CD4-positive, alpha-beta T cell treated with Interleukin-10 for 1 hour (primary cell): Measurements from ENCODE around the gene GNAO1.

ENCODE experiments used
- DNase-seq: peaks from one replicate; pipeline ENCODE4 v3.0.0-alpha.2; 2020

GNAO1 gene

DNA sequence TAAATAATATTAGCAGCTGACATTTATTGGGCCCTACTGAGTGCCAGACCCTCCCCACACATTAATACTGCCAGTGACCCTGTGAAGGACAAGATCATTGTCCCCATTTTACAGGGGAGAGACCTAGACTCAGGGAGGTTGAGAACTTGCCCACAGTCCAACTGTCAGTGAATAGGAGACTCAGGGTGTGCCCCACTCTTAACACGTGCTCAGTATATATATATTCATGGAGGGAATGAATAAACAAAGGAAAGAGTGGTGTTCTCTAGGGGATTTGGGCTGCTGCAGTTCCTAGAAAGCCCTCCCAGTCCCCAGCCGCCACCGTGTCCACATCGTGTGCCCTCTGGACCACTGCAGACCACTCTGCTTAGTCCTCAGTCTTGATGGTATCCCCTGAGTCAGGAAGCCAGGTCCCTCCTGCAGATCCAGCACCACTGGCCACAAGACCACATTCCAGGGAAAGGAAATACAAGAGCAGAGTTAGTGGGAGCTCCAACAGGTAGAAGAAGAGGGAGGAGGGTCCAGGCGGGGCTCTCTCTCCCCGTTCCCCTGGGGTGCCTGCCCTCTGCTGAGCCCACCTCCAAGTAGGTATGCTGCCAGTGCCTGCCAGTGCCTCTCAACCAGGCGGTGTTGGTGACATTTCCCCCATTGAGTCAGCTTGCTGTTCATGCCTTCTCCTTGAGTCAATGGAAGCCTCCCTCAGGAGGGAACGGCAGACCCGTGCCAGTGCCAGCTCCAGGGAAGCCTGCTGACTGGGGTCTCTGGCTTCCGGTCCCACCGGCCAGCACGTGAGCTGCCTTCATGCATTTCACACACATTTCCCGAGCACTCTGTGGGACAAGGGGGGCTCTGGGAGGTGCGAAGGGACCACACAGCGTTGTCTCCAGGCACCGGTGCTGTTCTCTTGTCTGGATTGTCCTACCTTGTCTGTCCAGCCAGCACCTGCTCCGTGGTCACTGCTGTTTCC lies 75.6 kb downstream of the GNAO1 start:
- DNase-seq: no peak

DNA sequence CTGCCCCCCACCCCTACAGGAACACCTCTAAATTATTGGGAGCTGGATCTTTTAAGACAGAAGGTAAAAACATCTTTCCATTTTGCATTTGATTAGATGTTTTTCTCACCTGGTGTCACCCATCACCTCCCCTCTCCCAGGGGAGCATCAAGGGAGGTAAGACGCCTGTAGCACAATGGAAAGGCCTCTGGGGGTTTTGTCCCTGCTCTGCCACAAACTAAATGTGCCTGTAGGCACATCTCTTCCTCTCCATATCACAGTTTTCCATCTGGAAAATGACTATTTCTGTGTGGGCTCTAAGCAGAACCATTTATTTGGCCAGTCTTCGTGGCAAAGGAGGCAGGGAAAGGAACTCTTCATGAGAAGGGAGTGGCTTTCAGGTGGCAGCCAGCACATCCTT lies 76.6 kb downstream of the GNAO1 start:
- no peak for DNase-seq

DNA sequence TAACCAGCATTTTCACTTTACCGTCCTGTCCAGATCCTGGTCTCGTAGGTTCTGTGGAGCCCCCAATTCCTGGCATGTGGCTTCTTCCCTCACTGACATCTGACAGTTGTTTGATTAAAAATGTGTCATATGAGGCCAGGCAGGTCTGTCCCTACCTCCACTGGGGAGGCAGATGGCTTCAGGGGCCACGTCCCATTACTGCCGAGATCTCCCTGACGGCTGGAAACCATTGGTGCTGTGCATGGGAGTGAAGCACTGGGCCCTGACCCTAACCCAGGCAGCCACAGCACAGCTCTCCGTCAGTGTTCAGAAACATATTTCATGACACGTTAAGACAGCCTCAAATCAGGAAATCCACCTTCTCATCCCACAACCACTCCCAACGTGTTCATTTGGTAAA lies 77.5 kb downstream of the GNAO1 start:
- DNase-seq: no peak

DNA sequence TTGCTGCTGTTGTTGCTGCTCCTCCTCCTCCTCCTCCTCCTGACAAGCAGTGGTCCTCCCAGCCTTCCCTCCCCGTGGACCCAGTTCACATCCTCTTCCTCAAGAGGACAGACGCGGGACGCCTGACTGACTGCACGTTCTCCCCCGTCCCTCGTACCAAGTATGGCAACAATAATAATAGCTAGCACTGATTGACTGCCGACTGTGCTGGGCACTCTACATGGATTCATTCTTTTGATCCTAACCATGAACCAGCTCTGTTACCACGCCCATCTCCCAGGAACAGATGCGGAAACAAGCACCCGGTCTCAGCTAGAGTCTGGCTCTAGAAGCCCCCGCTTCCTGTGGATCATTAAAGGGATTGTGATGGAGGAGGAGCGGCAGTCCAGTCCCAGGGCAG lies 78.0 kb downstream of the GNAO1 start:
- no peak for DNase-seq

DNA sequence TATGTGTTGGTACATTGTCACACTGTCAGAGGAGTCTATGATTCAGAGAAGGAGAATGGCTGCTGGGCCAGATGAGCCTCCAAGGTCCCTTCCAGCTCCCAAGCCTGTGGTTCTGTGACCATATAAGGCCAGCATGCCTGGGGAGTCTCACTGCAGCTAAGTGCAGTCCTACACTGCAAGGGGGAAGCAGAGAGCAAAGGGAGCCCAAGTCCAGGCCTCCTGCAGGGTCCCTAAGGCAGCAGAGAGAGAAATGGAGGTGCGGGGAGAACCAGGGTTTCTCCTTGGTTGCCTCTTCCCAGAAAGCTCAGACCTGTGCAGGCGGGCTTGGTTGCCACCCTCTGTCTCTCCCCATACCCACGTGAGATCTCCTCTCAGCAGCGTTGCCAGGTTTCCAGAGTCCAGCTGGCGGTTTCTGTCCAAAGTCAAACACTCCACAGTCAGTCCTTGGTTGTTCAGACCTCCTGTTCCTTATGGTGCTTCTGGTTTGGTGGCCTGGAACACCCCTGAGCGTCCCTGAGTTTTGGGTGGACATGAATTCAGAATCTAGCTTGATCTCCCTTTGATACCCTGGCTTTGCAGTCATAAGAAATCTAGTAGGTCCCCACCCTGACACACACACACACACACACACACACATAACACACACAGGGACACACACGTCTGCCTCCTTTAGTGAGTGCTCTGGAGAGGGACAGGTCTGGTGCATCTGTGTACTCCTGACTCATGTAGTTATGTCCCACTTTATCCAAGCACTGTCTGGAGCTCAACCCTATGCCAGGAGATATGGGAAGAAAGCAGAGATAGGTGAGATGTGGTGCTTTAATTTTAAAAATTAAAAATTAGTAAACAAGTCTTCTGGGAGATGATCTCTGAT lies 78.8 kb downstream of the GNAO1 start:
- no peak for DNase-seq

DNA sequence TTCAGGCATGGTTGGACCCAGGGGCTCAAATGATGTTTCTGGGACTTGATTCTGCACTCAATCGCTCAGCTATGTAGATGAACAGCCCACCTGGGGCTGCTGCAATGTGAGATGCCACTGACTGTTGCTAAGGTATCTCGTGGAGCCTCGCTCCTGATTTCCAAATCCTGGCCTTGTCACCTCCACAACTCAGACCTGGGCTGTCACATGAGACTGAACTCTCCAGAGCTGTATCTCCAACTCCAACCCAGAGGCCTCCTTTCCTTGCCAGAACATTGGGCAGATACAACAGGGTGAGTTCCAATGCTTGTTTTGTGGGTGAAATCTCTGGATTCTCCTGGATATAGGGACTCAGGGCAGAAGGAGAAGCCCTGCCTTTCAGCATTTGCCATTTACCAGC lies 79.5 kb downstream of the GNAO1 start:
- no peak for DNase-seq

DNA sequence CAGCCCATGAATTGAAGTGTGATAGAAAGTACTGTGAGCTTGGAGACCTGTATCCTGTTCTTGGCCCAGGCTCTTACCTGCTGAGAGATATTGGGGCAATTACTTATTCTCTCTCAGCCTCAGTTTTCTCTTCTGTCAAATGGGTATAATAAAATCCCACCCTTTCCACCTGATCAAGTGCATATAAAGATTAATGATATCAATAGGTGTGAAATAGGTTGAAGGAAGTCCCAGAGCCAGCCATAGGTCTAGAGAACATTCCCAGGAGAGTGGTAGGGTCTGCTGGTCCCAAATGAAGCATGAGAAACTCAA lies 81.2 kb downstream of the GNAO1 start:
- DNase-seq: no peak

DNA sequence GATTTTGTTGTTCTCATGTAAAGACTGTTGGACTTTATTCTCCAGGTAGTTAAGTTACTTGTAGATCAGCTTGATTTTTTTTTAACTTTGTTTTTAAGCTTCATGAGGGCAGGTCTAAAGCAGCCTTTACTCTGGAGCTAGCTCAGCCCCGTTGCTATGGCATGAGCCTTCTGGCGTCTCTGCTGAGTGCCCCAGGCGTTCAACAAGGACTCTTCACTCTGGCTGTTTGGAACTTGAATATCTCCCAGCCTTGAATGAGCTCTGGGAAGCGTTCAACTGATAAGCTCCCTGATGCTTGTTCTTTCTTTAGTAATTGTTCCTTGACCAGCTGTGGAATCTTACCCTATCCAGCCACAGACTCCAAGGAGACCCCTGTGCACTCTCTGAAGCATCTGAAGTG lies 82.3 kb downstream of the GNAO1 start:
- DNase-seq: no peak

DNA sequence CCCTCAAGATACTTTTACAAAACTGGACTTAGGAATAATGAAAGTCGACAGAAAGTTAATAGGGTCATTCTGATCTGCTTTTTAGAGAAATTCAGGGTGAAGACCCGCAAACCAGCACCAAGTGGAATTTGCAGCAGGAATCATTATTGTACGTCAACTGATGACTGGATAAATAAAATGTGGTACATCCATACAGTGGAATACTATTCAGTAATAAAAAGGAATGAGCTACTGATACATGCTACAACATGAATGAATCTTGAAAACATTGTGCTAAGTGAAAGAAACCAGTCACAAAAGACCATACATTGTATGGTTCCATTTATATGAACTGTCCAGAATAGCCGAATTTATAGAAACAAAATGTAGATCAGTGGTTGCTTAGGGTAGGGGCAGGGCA lies 83.1 kb downstream of the GNAO1 start:
- no peak for DNase-seq

DNA sequence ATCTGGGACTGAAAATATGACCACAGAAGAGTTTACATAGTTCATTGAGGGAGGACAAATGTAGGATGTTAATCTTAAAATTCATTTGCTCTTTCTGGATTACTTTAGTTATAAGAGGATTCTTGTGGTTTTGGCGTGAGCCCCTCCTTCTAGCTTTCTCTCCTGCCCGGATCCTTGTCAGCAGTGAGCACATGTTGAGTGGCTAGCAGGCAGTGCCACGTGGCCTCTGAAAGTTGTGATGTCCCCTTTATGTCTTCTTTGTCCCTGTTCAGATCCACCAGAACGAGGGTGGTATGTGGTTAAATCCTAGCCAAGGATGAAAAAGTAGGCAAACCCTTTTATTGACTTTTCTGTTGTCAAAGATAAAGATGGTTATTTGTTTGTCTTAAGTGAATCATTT lies 83.8 kb downstream of the GNAO1 start:
- DNase-seq: no peak

DNA sequence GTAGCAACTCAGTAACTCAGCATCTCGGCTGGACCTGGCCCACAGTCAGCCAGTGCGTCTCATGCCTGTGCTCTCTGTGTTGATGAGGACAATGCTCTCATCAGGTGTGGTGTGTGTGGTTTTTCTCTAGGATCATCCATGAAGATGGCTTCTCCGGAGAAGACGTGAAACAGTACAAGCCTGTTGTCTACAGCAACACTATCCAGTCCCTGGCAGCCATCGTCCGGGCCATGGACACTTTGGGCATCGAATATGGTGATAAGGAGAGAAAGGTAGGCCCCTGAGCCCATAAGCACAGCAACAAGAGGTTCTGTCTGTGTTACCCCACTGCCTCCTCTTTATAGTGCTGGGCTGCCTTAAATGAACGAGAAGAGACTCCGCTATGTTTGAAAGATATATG lies 84.5 kb downstream of the GNAO1 start:
- no peak for DNase-seq

DNA sequence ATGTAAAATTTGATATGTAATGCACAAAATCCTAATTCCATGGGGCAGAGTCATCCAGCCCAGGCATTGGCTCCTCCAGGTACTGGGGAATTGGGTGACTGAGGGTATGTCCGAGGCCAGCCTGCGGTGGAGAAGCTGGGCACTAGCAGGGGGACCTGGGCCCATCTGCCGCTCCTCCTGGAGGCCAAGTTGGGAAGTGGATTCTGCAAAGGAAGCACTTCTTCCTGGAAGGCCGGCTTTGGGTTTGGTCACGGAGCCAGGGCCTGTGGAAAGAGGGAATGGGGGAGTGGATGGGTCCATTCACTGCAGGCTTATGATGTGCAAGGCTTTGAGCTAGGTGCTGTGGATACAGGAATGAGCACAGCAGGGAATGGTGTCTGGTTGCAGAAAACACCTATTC lies 85.8 kb downstream of the GNAO1 start:
- DNase-seq: no peak

DNA sequence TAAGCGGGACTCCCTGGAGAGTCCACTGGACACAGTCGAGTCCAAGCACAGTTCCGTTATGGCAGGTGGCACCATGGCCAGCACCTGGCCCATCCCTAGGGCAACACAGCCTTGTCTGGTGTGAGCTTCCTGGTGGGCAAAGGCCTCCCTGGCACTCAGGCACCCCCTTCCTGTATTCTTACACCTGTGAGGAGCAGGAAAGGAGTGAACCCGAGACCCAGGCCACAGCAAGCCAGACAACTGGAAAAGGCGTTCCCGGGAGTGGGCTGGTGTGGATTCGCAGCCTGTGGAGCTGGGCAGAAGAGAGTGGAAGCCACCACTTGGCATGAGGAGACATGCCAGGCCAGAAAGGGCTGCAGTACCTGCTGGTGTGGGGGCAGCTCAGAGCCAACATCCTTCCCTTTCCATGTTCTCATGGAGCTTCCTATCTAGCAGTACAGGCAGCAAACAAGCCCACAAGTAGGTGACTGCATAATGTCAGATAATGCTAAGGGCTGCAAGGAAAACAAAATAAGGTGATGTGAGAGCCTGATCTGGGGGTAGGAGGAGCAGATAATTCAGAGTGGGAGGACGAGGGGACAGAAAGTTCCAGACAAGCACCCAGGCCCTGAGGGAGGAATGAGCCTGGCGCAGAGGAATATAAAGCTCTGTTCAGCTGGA lies 87.0 kb downstream of the GNAO1 start:
- no peak for DNase-seq

DNA sequence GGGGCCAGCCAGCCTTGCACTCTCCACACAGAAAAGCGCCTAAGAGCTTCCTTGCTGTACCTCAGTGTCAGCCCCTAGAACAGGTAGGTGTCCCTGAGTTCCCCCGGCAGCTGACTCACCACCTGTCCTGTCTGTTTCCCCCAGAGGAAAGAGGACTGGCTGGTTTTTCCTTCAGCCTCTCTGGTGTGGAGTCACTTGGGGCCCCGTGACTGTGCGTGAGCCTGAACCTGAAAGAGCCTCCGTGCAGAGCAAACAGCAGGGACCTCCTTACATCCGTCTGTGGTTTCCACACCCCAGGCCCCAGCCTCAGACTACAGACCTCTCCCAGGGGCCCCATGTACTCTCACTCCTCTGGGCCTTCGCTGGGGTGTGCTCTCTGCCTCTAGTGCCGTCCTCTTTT lies 87.8 kb downstream of the GNAO1 start:
- peak; percentile 50 for DNase-seq

DNA sequence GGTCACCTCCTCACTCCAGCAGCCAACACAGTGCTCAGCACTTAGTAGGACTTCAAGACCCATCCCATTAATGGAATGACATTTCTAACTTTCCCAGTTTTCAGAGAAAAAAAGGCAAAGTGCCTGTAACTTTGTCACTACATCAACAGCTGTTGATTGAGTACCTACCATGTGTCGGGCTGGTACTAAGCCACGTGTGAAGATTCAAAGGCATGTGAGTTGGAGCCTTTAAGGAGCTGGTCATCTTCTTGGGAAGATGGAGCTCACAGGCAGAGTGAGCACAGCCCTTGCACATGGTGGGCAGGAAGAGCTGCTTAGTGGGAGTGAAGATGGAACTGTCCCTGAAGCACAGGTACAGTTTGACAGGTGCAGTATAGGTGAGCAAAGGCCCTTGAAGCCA lies 88.6 kb downstream of the GNAO1 start:
- no peak for DNase-seq

DNA sequence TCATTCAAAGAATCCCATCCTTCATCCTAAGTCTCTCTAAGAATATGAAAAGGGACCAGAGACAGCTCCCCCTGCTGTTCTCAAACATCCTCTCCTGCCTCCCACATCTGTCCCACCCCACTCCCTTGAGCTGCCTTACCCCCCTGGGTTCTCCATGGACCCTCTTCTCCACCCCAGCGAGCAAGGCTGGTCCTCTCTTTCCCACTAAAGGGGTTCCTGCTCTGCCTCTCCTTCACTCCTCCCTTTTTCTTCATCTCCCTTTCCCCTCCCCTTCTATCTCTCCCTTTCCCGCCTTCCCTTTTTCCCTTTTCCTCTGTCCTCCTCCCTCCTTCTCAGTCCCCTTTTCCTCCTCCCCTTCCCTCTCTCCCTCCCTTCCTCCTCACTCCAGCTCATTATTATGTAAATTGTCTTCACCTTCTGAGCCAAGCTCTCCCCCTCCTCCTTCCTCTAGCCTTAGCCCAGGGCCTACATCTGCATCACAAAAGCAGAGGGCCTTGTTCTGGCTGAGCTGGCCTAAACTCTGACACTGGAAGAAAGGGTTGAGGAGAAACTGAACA lies 90.0 kb downstream of the GNAO1 start:
- peak; percentile 15 for DNase-seq

DNA sequence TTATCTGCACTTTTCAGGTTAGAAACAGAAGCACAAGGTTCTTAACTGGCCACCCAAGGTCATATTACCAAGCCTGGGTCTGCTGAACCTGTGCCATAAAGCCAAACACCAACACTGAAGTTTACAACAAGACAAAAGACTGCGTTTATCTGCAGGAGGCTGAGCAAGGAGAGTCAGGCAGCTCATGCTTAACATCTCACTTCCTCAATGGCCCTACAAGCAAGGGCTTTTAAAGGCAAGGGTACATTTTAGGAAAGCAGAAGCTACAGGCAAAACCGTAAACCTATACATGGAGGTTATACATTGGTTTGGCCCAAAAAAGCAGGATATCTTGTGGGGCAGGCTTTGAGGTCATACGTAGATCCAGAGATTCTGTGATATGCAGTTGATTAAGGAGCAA lies 91.2 kb downstream of the GNAO1 start:
- no peak for DNase-seq

DNA sequence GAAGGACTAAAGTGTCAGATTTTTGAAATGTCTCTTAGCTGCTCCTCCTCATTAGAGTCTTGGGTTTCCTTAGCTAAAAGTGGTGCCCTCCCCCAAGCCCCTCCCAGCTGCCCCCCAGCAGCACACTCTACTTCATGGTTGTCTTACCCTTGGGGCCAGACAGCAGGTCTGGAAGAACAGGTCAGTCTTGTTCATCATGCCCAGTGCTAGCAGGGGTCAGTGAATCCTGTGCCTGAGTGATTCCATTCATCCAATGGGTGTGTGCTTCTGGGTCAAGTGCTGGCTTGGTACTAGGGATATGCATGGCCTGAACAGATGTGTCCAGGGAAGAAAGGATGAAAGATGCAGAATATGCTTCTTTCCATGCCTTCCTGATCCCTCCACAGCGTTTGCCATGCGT lies 93.2 kb downstream of the GNAO1 start:
- DNase-seq: no peak

DNA sequence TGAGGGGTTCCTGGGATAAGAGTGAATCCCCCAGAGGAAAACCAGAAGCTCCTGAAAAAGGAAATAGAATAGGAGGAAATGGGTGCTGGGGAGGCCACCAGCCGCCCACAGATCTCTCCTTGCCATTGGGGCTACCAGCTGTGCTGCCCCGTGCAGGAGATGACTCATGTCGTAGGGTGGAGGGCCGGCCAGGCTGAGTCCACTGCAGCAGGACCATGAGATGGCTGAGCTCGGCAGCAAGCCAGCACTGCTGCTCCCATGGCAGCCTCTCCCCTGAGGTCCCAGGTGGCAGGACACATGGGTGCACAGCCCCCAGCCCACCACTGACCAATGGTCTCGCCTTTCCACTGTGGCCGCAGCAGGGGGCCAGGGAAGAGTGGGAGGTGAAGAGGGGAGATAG lies 95.5 kb downstream of the GNAO1 start:
- no peak for DNase-seq

DNA sequence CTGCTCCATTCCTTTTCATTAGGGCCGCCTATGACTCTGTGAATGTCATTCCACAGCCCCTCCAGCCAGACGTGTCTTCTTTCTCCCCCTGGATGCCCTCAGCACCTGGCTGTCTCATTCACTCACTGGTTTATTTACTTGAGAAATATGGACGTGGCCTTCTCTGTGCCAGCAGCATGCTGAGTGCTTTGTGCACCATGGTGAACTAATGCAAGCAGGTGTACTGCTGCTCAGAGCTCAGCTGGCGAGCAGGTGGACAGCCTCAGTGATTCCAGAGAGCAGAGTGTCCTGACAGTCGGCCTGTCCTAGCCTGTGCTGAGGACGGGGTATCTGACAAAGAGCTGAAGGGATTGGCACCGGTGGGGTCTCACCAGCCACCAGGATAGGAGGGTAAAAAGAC lies 96.7 kb downstream of the GNAO1 start:
- no peak for DNase-seq

DNA sequence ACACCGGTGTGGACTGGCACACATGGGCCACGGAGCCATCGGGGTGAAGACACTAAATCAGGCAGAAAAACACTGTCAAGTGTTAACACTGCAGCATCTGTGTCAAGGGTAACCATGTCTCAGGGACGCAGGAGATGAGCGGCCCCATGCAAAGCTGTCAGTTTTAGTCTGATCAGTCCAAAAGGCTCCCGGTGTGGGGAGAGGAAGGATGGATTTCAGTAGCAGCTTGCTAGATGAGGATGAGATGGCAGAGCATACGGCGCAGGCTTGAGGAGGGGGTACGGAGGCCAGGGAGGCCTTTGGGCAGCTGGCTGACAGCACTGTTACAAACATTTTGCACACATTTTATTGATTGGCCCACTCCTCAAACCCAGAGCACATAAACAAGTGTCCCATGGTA lies 98.1 kb downstream of the GNAO1 start:
- no peak for DNase-seq

DNA sequence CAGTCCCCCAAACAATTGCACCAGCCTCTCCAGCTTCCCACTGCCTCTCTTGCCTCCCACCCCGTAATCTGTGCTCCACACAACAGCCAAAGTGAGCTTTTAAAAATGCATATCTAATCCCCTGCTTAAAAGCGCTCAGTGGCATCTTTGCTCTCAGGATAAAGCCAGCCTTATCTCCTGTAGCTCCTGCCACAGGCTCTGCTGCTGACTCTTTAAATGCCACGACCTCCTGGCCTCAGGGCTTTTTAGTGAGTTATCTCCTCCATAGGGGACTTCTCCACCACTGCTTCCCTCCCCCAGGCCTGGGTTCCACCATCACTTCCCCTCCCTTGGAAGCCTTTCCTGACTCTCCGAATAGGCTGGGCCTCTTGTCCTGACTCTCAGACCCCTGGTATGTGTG lies 98.6 kb downstream of the GNAO1 start:
- DNase-seq: no peak

DNA sequence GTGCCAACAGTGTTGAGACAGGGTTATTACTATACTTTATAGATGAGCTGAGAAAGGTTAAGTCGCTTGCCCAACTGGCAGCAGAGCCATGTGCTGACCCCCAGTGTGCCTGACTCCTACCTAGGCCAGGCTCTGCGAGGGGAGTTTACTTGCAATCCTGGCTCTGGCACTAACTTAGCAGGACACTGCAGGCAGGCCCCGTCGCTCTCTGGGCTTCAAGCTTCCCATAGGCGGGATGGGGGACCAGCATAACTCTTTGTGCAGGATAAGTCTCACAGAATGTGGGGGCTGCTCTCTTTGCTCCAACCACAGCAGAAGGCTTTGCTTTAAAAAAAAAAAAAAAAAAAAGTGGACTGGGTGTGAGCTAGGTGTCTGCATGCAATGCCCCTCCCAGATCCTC lies 102.7 kb downstream of the GNAO1 start:
- no peak for DNase-seq
